SU-DHL-6 (cell line): ENCODE data around the gene RNF8.

Experiments used
- CTCF ChIP-seq: fragments of 200-600 bp; sonication (generic); IDR thresholded peaks from one replicate; pipeline ENCODE4 v1.5.1; 2017; ENCODE audit warnings: antibody characterized with exemption, mild to moderate bottlenecking, low read length, moderate library complexity; ENCODE audit not compliant: insufficient read depth, poor library complexity, severe bottlenecking
- EZH2phosphoT487 ChIP-seq: fragments of 200-600 bp; sonication (generic), shearing (Covaris generic); conservative IDR thresholded peaks from 2 replicates; pipeline ENCODE4 v1.6.1; 2018; ENCODE audit warnings: mild to moderate bottlenecking, antibody characterized with exemption, low read length, moderate library complexity, mixed read lengths

GRCh38 chr6:37435373-37435772, 81.6 kb downstream of the RNF8 start:
- no peak for TF ChIP-seq CTCF
- no peak for TF ChIP-seq EZH2phosphoT487
